HCT116 (cell line): ENCODE data around the gene PLD3. TPM values are rescaled to one million over a fixed set of nuclear protein-coding genes. Genes with fewer than 3 reads are reported as not detected.
A peak's percentile ranks its signal among the peaks of the same experiment; 100 is the strongest.

Source experiments
- ATAC-seq: fragments of 200-7000 bp; cut with Tn5 transposase; 2 replicates; pipeline ENCODE4 v1.9.1; 2020; ENCODE audit warnings: mild to moderate bottlenecking, moderate library complexity
- BruUV-seq: library from RNA; stranded (reverse); fragments of 400-500 nt; replicated peaks from 2 replicates; lab custom pipeline; 2021; lab: Mats Ljungman, UMichigan
- CTCF ChIA-PET: fragments of 300-600 bp; sonication (Branson Sonifier 250); formaldehyde crosslinking; loops from one replicate; lab custom pipeline; 2021; ENCODE audit warnings: antibody characterized with exemption; lab: Charles Lee
- POLR2A ChIA-PET: fragments of 300-600, 350-600 bp; sonication (Branson Sonifier 250); formaldehyde crosslinking; loops from one replicate; lab custom pipeline; 2021; ENCODE audit warnings: antibody characterized with exemption; lab: Charles Lee
- RAD21 ChIA-PET, 2 experiments: fragments of 300-600 bp; sonication (Branson Sonifier 250); formaldehyde crosslinking; loops; one replicate each; lab custom pipeline; 2023; ENCODE audit warnings: low total read pairs in 2 of 2; ENCODE audit not compliant: uncharacterized antibody in 2 of 2, unreplicated experiment in 2 of 2, low non-redundant PET in 1 of 2; lab: Charles Lee
- DNase-seq: peaks from one replicate; pipeline ENCODE4 v3.0.0-alpha.2; 2010; ENCODE audit warnings: low read depth, low spot score
- H2AFZ ChIP-seq: fragments of 200-600 bp; shearing (Covaris generic), sonication (generic); 2 replicates; pipeline ENCODE4 v1.6.1; 2017; ENCODE audit warnings: low read depth, mixed run types, mixed read lengths, antibody characterized with exemption, low read length; ENCODE audit not compliant: poor library complexity, severe bottlenecking
- H3K27ac ChIP-seq: 2 replicates; pipeline ENCODE4 v1.5.1; 2012; ENCODE audit warnings: low read depth, low read length
- H3K27me3 ChIP-seq: fragments of 200-600 bp; sonication (generic); 2 replicates; pipeline ENCODE4 v1.6.1; 2016; ENCODE audit warnings: mixed run types, low read length, mixed read lengths; ENCODE audit not compliant: insufficient read depth
- H3K36me3 ChIP-seq, 2 experiments: fragments of 200-500 bp in 1 of 2; fragments of 200-600 bp in 1 of 2; sonication (Bioruptor generic) in 1 of 2; sonication (generic) in 1 of 2; 2 replicates each; pipeline versions ENCODE4 v1.5.1 to v1.6.1; 2014 to 2016; ENCODE audit warnings: low read length in 2 of 2, inconsistent platforms in 1 of 2, mixed read lengths in 1 of 2, mixed run types in 1 of 2; ENCODE audit not compliant: insufficient read depth in 2 of 2, control insufficient read depth in 1 of 2
- H3K4me1 ChIP-seq, 2 experiments: fragments of 200-600 bp in 1 of 2; sonication (generic) in 1 of 2; 2 replicates each; pipeline versions ENCODE4 v1.5.1 to v1.6.1; 2012 to 2017; ENCODE audit warnings: low read length in 2 of 2, inconsistent platforms in 1 of 2, mild to moderate bottlenecking in 1 of 2, mixed read lengths in 1 of 2, mixed run types in 1 of 2, moderate library complexity in 1 of 2; ENCODE audit not compliant: insufficient read depth in 2 of 2, control insufficient read depth in 1 of 2
- H3K4me2 ChIP-seq: fragments of 200-600 bp; sonication (generic); 2 replicates; pipeline ENCODE4 v1.6.1; 2017; ENCODE audit warnings: mixed run types, low read length, mixed read lengths
- H3K4me3 ChIP-seq, 2 experiments: fragments of 200-600 bp in 1 of 2; sonication (generic) in 1 of 2; replicated peaks in 1 of 2; 2 replicates each; pipeline ENCODE4 v1.5.1; 2011 to 2016; ENCODE audit warnings: low read length in 2 of 2, control low read depth in 1 of 2, low read depth in 1 of 2, mild to moderate bottlenecking in 1 of 2, mixed read lengths in 1 of 2, mixed run types in 1 of 2
- H3K79me2 ChIP-seq: fragments of 200-600 bp; sonication (generic); 2 replicates; pipeline ENCODE4 v1.6.1; 2017; ENCODE audit warnings: mild to moderate bottlenecking, mixed run types, low read length, moderate library complexity, mixed read lengths; ENCODE audit not compliant: insufficient read depth
- H3K9ac ChIP-seq: fragments of 200-600 bp; sonication (generic); 2 replicates; pipeline ENCODE4 v1.6.1; 2016; ENCODE audit warnings: low read length, mixed read lengths
- H3K9me2 ChIP-seq: fragments of 200-600 bp; sonication (generic), shearing (Covaris generic); 2 replicates; pipeline ENCODE4 v1.6.1; 2017; ENCODE audit warnings: mixed run types, mild to moderate bottlenecking, moderate library complexity; ENCODE audit not compliant: insufficient read depth
- H3K9me3 ChIP-seq, 2 experiments: fragments of 200-500 bp in 1 of 2; fragments of 200-600 bp in 1 of 2; sonication (Bioruptor generic) in 1 of 2; sonication (generic) in 1 of 2; 2 replicates each; pipeline ENCODE4 v1.6.1; 2014 to 2017; ENCODE audit warnings: low read length in 2 of 2, mixed read lengths in 2 of 2, inconsistent platforms in 1 of 2, low read depth in 1 of 2, mild to moderate bottlenecking in 1 of 2, mixed run types in 1 of 2, moderate library complexity in 1 of 2; ENCODE audit not compliant: control insufficient read depth in 1 of 2, insufficient read depth in 1 of 2
- H4K20me1 ChIP-seq: fragments of 200-600 bp; sonication (generic), shearing (Covaris generic); 2 replicates; pipeline ENCODE4 v1.6.1; 2017; ENCODE audit warnings: mixed run types, mild to moderate bottlenecking, moderate library complexity; ENCODE audit not compliant: insufficient read depth
- CBX3 ChIP-seq: IDR thresholded peaks from 2 replicates; pipeline ENCODE4 v1.6.1; 2012; ENCODE audit warnings: low read depth
- EZH2 ChIP-seq: fragments of 200-600 bp; sonication (generic); IDR thresholded peaks from 2 replicates; pipeline ENCODE4 v1.6.1; 2017; ENCODE audit warnings: antibody characterized with exemption, mixed run types
- EZH2phosphoT487 ChIP-seq: fragments of 200-600 bp; IDR thresholded peaks from 2 replicates; pipeline ENCODE4 v1.6.1; 2018; ENCODE audit warnings: antibody characterized with exemption, borderline replicate concordance
- FOSL1 ChIP-seq: IDR thresholded peaks from 2 replicates; pipeline ENCODE4 v1.6.1; 2012; ENCODE audit warnings: low read depth
- JUND ChIP-seq: IDR thresholded peaks from 2 replicates; pipeline ENCODE4 v1.6.1; 2012
- POLR2A ChIP-seq: IDR thresholded peaks from 2 replicates; pipeline ENCODE4 v1.7.0; 2011; ENCODE audit warnings: borderline replicate concordance; ENCODE audit not compliant: insufficient read depth, insufficient read length; ENCODE audit errors: extremely low read depth
- RAD21 ChIP-seq: IDR thresholded peaks from 2 replicates; pipeline ENCODE4 v1.6.1; 2012; ENCODE audit warnings: low read depth, mild to moderate bottlenecking
- SIN3A ChIP-seq: IDR thresholded peaks from 2 replicates; pipeline ENCODE4 v1.6.1; 2012; ENCODE audit warnings: low read depth
- SP1 ChIP-seq: IDR thresholded peaks from 2 replicates; pipeline ENCODE4 v1.6.1; 2012; ENCODE audit warnings: low read depth
- SRF ChIP-seq: IDR thresholded peaks from 2 replicates; pipeline ENCODE4 v1.6.1; 2012; ENCODE audit warnings: low read depth
- ZNF274 ChIP-seq: fragments of 200-500 bp; sonication (Bioruptor generic); IDR thresholded peaks from 2 replicates; pipeline ENCODE4 v1.6.1; 2014; ENCODE audit warnings: mild to moderate bottlenecking, low read depth, low read length, inconsistent platforms
- intact Hi-C: fragments of 100-400 bp; cut with micrococcal nuclease; formaldehyde crosslinking; loops from 2 replicates; pipeline ENCODE4 v1.10.0; 2022
- total RNA-seq: library from RNA; stranded (reverse); gene quantifications from one replicate; pipeline ENCODE4 v1.2.1, GENCODE V29; 2021; ENCODE audit not compliant: unreplicated experiment
- TF ChIP-seq, protein P1 (sequence below): IDR thresholded peaks from 2 replicates; pipeline ENCODE4 v1.6.1; 2011; ENCODE audit warnings: mild to moderate bottlenecking, low read length, moderate library complexity; ENCODE audit not compliant: insufficient replicate concordance; ENCODE audit errors: extremely low read depth
- TF ChIP-seq, protein P2 (sequence below): IDR thresholded peaks from 2 replicates; pipeline ENCODE4 v1.6.1; 2012; ENCODE audit warnings: low read depth

Gene PLD3
- total RNA-seq, 1 experiment from 2014 or later = 123 TPM

DNA sequence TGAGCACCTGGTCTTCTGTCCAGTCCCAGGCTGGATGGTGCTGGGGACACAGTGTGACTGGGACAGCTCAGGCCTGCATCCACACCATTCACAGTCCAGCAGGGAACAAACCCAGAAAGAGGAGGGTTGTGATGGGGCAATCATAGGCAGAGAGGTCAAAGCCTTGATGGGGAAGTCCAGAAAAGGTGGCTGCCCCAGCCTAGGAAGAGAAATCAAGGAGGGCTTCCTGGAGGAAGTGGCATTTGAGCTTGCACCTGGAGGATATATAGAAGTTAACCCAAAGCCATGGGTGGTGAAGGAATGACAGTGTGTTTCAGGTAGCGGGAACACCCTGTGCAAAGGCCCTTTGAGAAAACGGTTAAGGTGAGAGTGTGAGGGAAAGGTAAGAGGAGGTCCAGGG lies 67.3 kb downstream of the PLD3 start:
- H3K36me3 ChIP-seq = no peaks in the 10 kb centered on the region
- no peak overlapping the region for H3K4me3 ChIP-seq
- no peak for ATAC-seq
- no peaks in the 10 kb centered on the region for H3K27me3 ChIP-seq
- H3K27ac ChIP-seq = peak overlapping the region; percentile 68
- ChIA-PET CTCF (no interaction called here), POLR2A (interaction anchor here (4.7 kb wide), 1 partner anchor 11 kb away, joined by 23 read pairs; the partner anchor contains the start of gene SERTAD1), RAD21 (interaction anchor here in 1 of 2 experiments (0.6 kb wide), 1 partner anchor 14 kb away, joined by 3 read pairs; no protein-coding TSS in a partner anchor)
- DNase-seq = no peak
- no peaks in the 10 kb centered on the region for H3K79me2 ChIP-seq
- peak overlapping the region; percentile 84 for H3K4me2 ChIP-seq
- H3K9ac ChIP-seq = peak overlapping the region; percentile 37; the same call in 1 of the 2 replicates
- H3K4me1 ChIP-seq = peaks cover 45 to 79% of the 10 kb centered on the region in 2 experiments
- H3K9me2 ChIP-seq = no peaks in the 10 kb centered on the region
- BruUV-seq = no TSS peak
- intact Hi-C loops = no loop called here
- TF ChIP-seq, protein P1, sequence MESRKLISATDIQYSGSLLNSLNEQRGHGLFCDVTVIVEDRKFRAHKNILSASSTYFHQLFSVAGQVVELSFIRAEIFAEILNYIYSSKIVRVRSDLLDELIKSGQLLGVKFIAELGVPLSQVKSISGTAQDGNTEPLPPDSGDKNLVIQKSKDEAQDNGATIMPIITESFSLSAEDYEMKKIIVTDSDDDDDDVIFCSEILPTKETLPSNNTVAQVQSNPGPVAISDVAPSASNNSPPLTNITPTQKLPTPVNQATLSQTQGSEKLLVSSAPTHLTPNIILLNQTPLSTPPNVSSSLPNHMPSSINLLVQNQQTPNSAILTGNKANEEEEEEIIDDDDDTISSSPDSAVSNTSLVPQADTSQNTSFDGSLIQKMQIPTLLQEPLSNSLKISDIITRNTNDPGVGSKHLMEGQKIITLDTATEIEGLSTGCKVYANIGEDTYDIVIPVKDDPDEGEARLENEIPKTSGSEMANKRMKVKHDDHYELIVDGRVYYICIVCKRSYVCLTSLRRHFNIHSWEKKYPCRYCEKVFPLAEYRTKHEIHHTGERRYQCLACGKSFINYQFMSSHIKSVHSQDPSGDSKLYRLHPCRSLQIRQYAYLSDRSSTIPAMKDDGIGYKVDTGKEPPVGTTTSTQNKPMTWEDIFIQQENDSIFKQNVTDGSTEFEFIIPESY = no peak
- TF ChIP-seq SIN3A = no peak
- TF ChIP-seq SRF = no peak
- TF ChIP-seq SP1 = no peak
- TF ChIP-seq EZH2phosphoT487 = no peak
- no peak for TF ChIP-seq ZNF274
- TF ChIP-seq FOSL1 = no peak
- TF ChIP-seq EZH2 = no peak
- TF ChIP-seq, protein P2, sequence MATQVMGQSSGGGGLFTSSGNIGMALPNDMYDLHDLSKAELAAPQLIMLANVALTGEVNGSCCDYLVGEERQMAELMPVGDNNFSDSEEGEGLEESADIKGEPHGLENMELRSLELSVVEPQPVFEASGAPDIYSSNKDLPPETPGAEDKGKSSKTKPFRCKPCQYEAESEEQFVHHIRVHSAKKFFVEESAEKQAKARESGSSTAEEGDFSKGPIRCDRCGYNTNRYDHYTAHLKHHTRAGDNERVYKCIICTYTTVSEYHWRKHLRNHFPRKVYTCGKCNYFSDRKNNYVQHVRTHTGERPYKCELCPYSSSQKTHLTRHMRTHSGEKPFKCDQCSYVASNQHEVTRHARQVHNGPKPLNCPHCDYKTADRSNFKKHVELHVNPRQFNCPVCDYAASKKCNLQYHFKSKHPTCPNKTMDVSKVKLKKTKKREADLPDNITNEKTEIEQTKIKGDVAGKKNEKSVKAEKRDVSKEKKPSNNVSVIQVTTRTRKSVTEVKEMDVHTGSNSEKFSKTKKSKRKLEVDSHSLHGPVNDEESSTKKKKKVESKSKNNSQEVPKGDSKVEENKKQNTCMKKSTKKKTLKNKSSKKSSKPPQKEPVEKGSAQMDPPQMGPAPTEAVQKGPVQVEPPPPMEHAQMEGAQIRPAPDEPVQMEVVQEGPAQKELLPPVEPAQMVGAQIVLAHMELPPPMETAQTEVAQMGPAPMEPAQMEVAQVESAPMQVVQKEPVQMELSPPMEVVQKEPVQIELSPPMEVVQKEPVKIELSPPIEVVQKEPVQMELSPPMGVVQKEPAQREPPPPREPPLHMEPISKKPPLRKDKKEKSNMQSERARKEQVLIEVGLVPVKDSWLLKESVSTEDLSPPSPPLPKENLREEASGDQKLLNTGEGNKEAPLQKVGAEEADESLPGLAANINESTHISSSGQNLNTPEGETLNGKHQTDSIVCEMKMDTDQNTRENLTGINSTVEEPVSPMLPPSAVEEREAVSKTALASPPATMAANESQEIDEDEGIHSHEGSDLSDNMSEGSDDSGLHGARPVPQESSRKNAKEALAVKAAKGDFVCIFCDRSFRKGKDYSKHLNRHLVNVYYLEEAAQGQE = no peak
- TF ChIP-seq JUND = no peak
- TF ChIP-seq RAD21 = no peak
- no peak for TF ChIP-seq CBX3
- TF ChIP-seq POLR2A = no peak
- H4K20me1 ChIP-seq = no peaks in the 10 kb centered on the region
- no peak overlapping the region for H2AFZ ChIP-seq
- H3K9me3 ChIP-seq = no peaks in the 10 kb centered on the region
